ENCODE data around the gene CTNNA3. TPM values are rescaled to one million over a fixed set of nuclear protein-coding genes. Genes with fewer than 3 reads are reported as not detected.

Gene CTNNA3
- total and polyA plus RNA-seq, 2 donors (not counting 3 experiments of a cell fraction or from before 2014, with no cell fraction given) = not detected

GRCh38 chr10:65891073-65891981, 1804.7 kb downstream of the CTNNA3 start:
- Histone ChIP-seq H3K36me3 (ENCODE audit: control insufficient read depth in 2 of 2, extremely low read depth in 1 of 2, insufficient read depth in 2 of 2, low read length in 2 of 2) (no peaks in the 10 kb centered on the region), H3K79me2 (ENCODE audit: control insufficient read depth, insufficient read depth, low read length) (no peaks in the 10 kb centered on the region), H3K27me3 (ENCODE audit: control insufficient read depth in 2 of 2, insufficient read depth in 2 of 2, low read length in 2 of 2) (no peaks in the 10 kb centered on the region), H3K9me1 (replicated peaks; ENCODE audit: control insufficient read depth, extremely low read depth, insufficient read depth, low read length) (no peaks in the 10 kb centered on the region), H3K9me3 (replicated peaks; ENCODE audit: control insufficient read depth, insufficient read depth, low read length) (no peaks in the 10 kb centered on the region), H3K4me3 (replicated peaks in 1 of 3; ENCODE audit: insufficient read depth in 1 of 3, low read depth in 1 of 3, low read length in 3 of 3) (no peak overlapping the region), H3K9ac (replicated peaks; ENCODE audit: extremely low read depth, insufficient read depth, low read length) (no peak overlapping the region), H4K20me1 (replicated peaks; ENCODE audit: control insufficient read depth, extremely low read depth, insufficient read depth, low read length) (no peaks in the 10 kb centered on the region), H3K27ac (ENCODE audit: insufficient read depth, low read depth, low read length) (no peak overlapping the region), H2AFZ (ENCODE audit: low read depth, low read length) (no peak overlapping the region), H3K4me2 (ENCODE audit: insufficient read depth, low read length) (no peak overlapping the region), H3K4me1 (ENCODE audit: control insufficient read depth, extremely low read depth, insufficient read depth, low read length) (no peaks in the 10 kb centered on the region)
- ChIA-PET CTCF (no interaction called here), POLR2A (no interaction called here)
- no TSS peak for BruUV-seq (replicated peaks)
- intact Hi-C loops (cut with micrococcal nuclease) = no loop called here
- dilution Hi-C loops (cut with MboI; ENCODE audit: extremely low pct_ligation_motif_present, low sequenced_read_pairs) = no loop called here
- TF ChIP-seq MAX (IDR thresholded peaks at IDR 0.05; ENCODE audit: insufficient read depth, insufficient read length) (no peak), FOS (IDR thresholded peaks at IDR 0.05; ENCODE audit: borderline replicate concordance, insufficient read depth, low read length) (no peak), JUN (IDR thresholded peaks at IDR 0.05; ENCODE audit: borderline replicate concordance, insufficient read depth, insufficient read length, low read depth) (no peak), GATA2 (IDR thresholded peaks at IDR 0.05; ENCODE audit: insufficient read depth, insufficient read length, low read depth, low read length) (no peak), MYC (IDR thresholded peaks at IDR 0.05; ENCODE audit: low read depth, low read length) (no peak), POLR2AphosphoS5 (IDR thresholded peaks at IDR 0.05; ENCODE audit: insufficient read depth, low read depth, low read length) (no peak), POLR2A (IDR thresholded peaks at IDR 0.05; ENCODE audit: low read depth, low read length) (no peak), EZH2 (IDR thresholded peaks at IDR 0.05; ENCODE audit: borderline replicate concordance, low read depth, low read length, severe bottlenecking) (no peak), CTCF (IDR thresholded peaks at IDR 0.05; ENCODE audit: extremely low read depth in 1 of 2, insufficient read depth in 1 of 2, low read depth in 1 of 2, low read length in 2 of 2) (no peak)
- DNase-seq (ENCODE audit: low read depth, low spot score) = no peak
- no peak for FAIRE-seq
